HepG2 (cell line): ENCODE results near the gene RBM12. TPM values are rescaled to one million over a fixed set of nuclear protein-coding genes. Genes with fewer than 3 reads are reported as not detected.

Experiments used
- ATAC-seq: fragments of 200-7000 bp; cut with Tn5 transposase; 3 replicates; pipeline ENCODE4 v1.9.1; 2020; ENCODE audit warnings: mild to moderate bottlenecking, moderate library complexity
- BruUV-seq: library from RNA; stranded (reverse); fragments of 400-500 nt; replicated peaks from 2 replicates; lab custom pipeline; 2021; lab: Mats Ljungman, UMichigan
- CTCF ChIA-PET: fragments of 300-600 bp; formaldehyde crosslinking; extraction: SDS; loops from one replicate; lab custom pipeline; 2021; ENCODE audit warnings: low total read pairs, inconsistent platforms, low intra/inter-chr PET ratio; lab: Yijun Ruan, JAX
- POLR2A ChIA-PET: fragments of 350-600 bp; sonication (Branson Sonifier 250); formaldehyde crosslinking; loops from one replicate; lab custom pipeline; 2020; ENCODE audit warnings: antibody characterized with exemption, inconsistent platforms; lab: Yijun Ruan, JAX
- DNase-seq: peaks from one replicate; pipeline ENCODE4 v3.0.0-alpha.2; 2015; ENCODE audit warnings: low spot score
- FAIRE-seq: peaks from 3 replicates; lab custom pipeline; 2011; peaks lifted over from hg19 to GRCh38; lab: Jason Lieb, UNC
- H2AFZ ChIP-seq: one replicate; pipeline ENCODE4 v1.6.1; 2011; ENCODE audit warnings: low read length, inconsistent platforms
- H3K27ac ChIP-seq: fragments of 300-600 bp; 3 replicates; pipeline ENCODE4 v1.8.0; 2011; ENCODE audit warnings: mixed run types, mild to moderate bottlenecking, mixed read lengths, low read length, inconsistent platforms; ENCODE audit not compliant: insufficient read depth; ENCODE audit errors: extremely low read length
- H3K27me3 ChIP-seq, 2 experiments: fragments of 200-600 bp in 1 of 2; 2 replicates in 1 of 2; 3 replicates in 1 of 2; pipeline versions ENCODE4 v1.6.0 to v1.8.0; 2011; ENCODE audit warnings: low read length in 2 of 2, mild to moderate bottlenecking in 2 of 2, moderate library complexity in 2 of 2, inconsistent platforms in 1 of 2; ENCODE audit not compliant: insufficient read depth in 2 of 2, control insufficient read depth in 1 of 2
- H3K36me3 ChIP-seq, 2 experiments: fragments of 200-600 bp in 1 of 2; replicated peaks in 1 of 2; 2 replicates in 1 of 2; 3 replicates in 1 of 2; pipeline versions ENCODE4 v1.5.1 to v1.8.0; 2011; ENCODE audit warnings: low read length in 2 of 2, inconsistent platforms in 1 of 2; ENCODE audit not compliant: insufficient read depth in 2 of 2, control insufficient read depth in 1 of 2
- H3K4me1 ChIP-seq: 2 replicates; pipeline ENCODE4 v1.5.1; 2012; ENCODE audit warnings: low read length, inconsistent platforms; ENCODE audit not compliant: insufficient read depth
- H3K4me2 ChIP-seq: 2 replicates; pipeline ENCODE4 v1.6.0; 2011; ENCODE audit warnings: low read depth, low read length, inconsistent platforms
- H3K4me3 ChIP-seq, 3 experiments: fragments of 200-600 bp in 1 of 3; sonication (generic), shearing (Covaris generic) in 1 of 3; replicated peaks in 1 of 3; 2 replicates each; pipeline ENCODE4 v1.5.1; 2011 to 2016; ENCODE audit warnings: low read length in 3 of 3, inconsistent platforms in 2 of 3, low read depth in 2 of 3, mild to moderate bottlenecking in 2 of 3, control low read depth in 1 of 3, mixed read lengths in 1 of 3; ENCODE audit not compliant: insufficient read depth in 1 of 3
- H3K79me2 ChIP-seq: one replicate; pipeline ENCODE4 v1.6.1; 2011; ENCODE audit warnings: low read length, inconsistent platforms; ENCODE audit not compliant: insufficient read depth
- H3K9ac ChIP-seq: 2 replicates; pipeline ENCODE4 v1.6.0; 2011; ENCODE audit warnings: mild to moderate bottlenecking, low read depth, low read length, inconsistent platforms; ENCODE audit not compliant: insufficient read depth
- H3K9me3 ChIP-seq: 2 replicates; pipeline ENCODE4 v1.5.1; 2012; ENCODE audit warnings: mild to moderate bottlenecking, low read length
- H4K20me1 ChIP-seq: 2 replicates; pipeline ENCODE4 v1.6.0; 2011; ENCODE audit warnings: inconsistent platforms, mild to moderate bottlenecking, low read length, moderate library complexity; ENCODE audit not compliant: insufficient read depth
- DMTF1 ChIP-seq: sonication (generic); formaldehyde crosslinking; IDR thresholded peaks from 2 replicates; pipeline ENCODE4 v1.4.0; 2020; ENCODE audit warnings: mild to moderate bottlenecking, missing genetic modification reagents
- ESRRA ChIP-seq: sonication (generic); formaldehyde crosslinking; IDR thresholded peaks from 2 replicates; pipeline ENCODE4 v1.5.1; 2020; ENCODE audit warnings: mild to moderate bottlenecking, low read depth, missing genetic modification reagents
- ISX ChIP-seq: sonication (generic); formaldehyde crosslinking; conservative IDR thresholded peaks from 2 replicates; pipeline ENCODE4 v1.5.0; 2020; ENCODE audit warnings: missing genetic modification reagents
- MED8 ChIP-seq: sonication (generic); formaldehyde crosslinking; IDR thresholded peaks from 2 replicates; pipeline ENCODE4 v1.8.1; 2023; ENCODE audit warnings: mild to moderate bottlenecking, missing genetic modification reagents; ENCODE audit not compliant: insufficient replicate concordance
- PRDM10 ChIP-seq: sonication (generic); formaldehyde crosslinking; IDR thresholded peaks from 2 replicates; pipeline ENCODE4 v1.4.0; 2020; ENCODE audit warnings: low read depth, missing genetic modification reagents
- SOX13 ChIP-seq, 3 experiments: fragments of 450-650 bp in 1 of 3; sonication (generic) in 1 of 3; formaldehyde crosslinking in 1 of 3; IDR thresholded peaks in 2 of 3; conservative IDR thresholded peaks in 1 of 3; 2 replicates each; pipeline versions ENCODE4 v1.5.0 to v1.6.1; 2016 to 2020; ENCODE audit warnings: antibody characterized with exemption in 1 of 3, mild to moderate bottlenecking in 1 of 3, missing compliant biosample characterization in 1 of 3, missing genetic modification reagents in 1 of 3, moderate library complexity in 1 of 3
- ZBTB25 ChIP-seq: IDR thresholded peaks from 2 replicates; pipeline ENCODE4 v1.6.1; 2018; ENCODE audit warnings: missing genetic modification reagents
- ZNF264 ChIP-seq: sonication (generic); formaldehyde crosslinking; IDR thresholded peaks from 2 replicates; pipeline ENCODE4 v1.4.0; 2020; ENCODE audit warnings: missing genetic modification reagents
- ZNF30 ChIP-seq: sonication (generic); formaldehyde crosslinking; IDR thresholded peaks from 2 replicates; pipeline ENCODE4 v1.5.0; 2020; ENCODE audit warnings: mild to moderate bottlenecking, missing genetic modification reagents
- ZNF343 ChIP-seq: sonication (generic); formaldehyde crosslinking; IDR thresholded peaks from 2 replicates; pipeline ENCODE4 v1.4.0; 2020; ENCODE audit warnings: mild to moderate bottlenecking, missing genetic modification reagents
- ZNF552 ChIP-seq: sonication (generic); formaldehyde crosslinking; IDR thresholded peaks from 2 replicates; pipeline ENCODE4 v1.9.0; 2022; ENCODE audit warnings: missing genetic modification reagents, mild to moderate bottlenecking, borderline replicate concordance
- ZNF674 ChIP-seq: sonication (generic); formaldehyde crosslinking; IDR thresholded peaks from 2 replicates; pipeline ENCODE4 v1.5.0; 2020; ENCODE audit warnings: low read depth, mild to moderate bottlenecking, missing genetic modification reagents
- ZNF678 ChIP-seq: sonication (generic); formaldehyde crosslinking; IDR thresholded peaks from 2 replicates; pipeline ENCODE4 v1.4.0; 2020; ENCODE audit warnings: mild to moderate bottlenecking, missing genetic modification reagents
- ZNF720 ChIP-seq: sonication (generic); formaldehyde crosslinking; IDR thresholded peaks from 2 replicates; pipeline ENCODE4 v1.4.0; 2020; ENCODE audit warnings: missing genetic modification reagents
- ZNF775 ChIP-seq: sonication (generic); formaldehyde crosslinking; IDR thresholded peaks from 2 replicates; pipeline ENCODE4 v1.4.0; 2020; ENCODE audit warnings: missing genetic modification reagents, mild to moderate bottlenecking, moderate library complexity, borderline replicate concordance
- WGBS: methylation state at CpG from one replicate; pipeline ENCODE4 v1.1.6; 2017; ENCODE audit warnings: low lambda C conversion rate; 5-methylcytosine and 5-hydroxymethylcytosine counted together
- in situ Hi-C: cut with HindIII; loops from 2 replicates; pipeline ENCODE4 v1.10.0; 2017; ENCODE audit warnings: low pct_unique_long_range_greater_than_20kb; ENCODE audit not compliant: extremely low pct_ligation_motif_present
- intact Hi-C: fragments of 100-400 bp; cut with micrococcal nuclease; formaldehyde crosslinking; loops from one replicate; pipeline ENCODE4 v1.10.0; 2022; ENCODE audit not compliant: unreplicated experiment
- polyA plus RNA-seq, 8 experiments: library from polyadenylated mRNA; depleted of rRNA in 3 of 8; stranded (reverse) in 7 of 8; unstranded in 1 of 8; fragments of >200 nt; fragmentation: Illumina TruSeq in 4 of 8; extraction: Trizol in 4 of 8; gene quantifications; 2 replicates each; pipeline versions ENCODE4 v1.2.1 to v1.2.3, GENCODE V29; 2011 to 2016; ENCODE audit warnings: low read depth in 4 of 8, missing spikeins in 1 of 8, mixed read lengths in 1 of 8; ENCODE audit not compliant: insufficient read depth in 1 of 8
- total RNA-seq, 5 experiments: library from RNA; depleted of rRNA; stranded (reverse); fragments of >200 nt; fragmentation: Illumina TruSeq; extraction: Trizol; gene quantifications; 2 replicates each; pipeline ENCODE4 v1.2.3, GENCODE V29; 2016; ENCODE audit warnings: low read depth in 1 of 5

Gene RBM12
- total and polyA plus RNA-seq, 2 of the 13 experiments (the other 11 are each of a cell fraction or from before 2014, with no cell fraction given) = 97.9 to 104 TPM

GRCh38 chr20:35600993-35601973, 63.4 kb downstream of the RBM12 start:
- H3K4me3 ChIP-seq = peak overlapping the region in 1 of 3 experiments; percentile 36; a peak in 1 of 6 replicates
- no peaks in the 10 kb centered on the region for H4K20me1 ChIP-seq
- BruUV-seq = no TSS peak
- intact Hi-C loops = no loop called here
- no peak overlapping the region for H3K27ac ChIP-seq
- no peaks in the 10 kb centered on the region for H3K9me3 ChIP-seq
- H3K4me1 ChIP-seq = peaks cover 26% of the 10 kb centered on the region
- CTCF ChIA-PET = interaction anchor here (1.1 kb wide), 1 partner anchor 283 kb away, joined by 4 read pairs; no protein-coding TSS in a partner anchor
- H2AFZ ChIP-seq = no peak overlapping the region
- H3K4me2 ChIP-seq = peak overlapping the region; percentile 38
- POLR2A ChIA-PET = interaction anchor here (0.6 to 1.0 kb wide), 3 partner anchors 18 to 146 kb away, joined by 3 read pairs; partner anchors contain the start of genes CEP250 and RBM39
- peak; percentile 35 for DNase-seq
- in situ Hi-C loops = loop anchor here (5.0 kb wide), 1 partner anchor 139 kb away; no protein-coding TSS in a partner anchor
- ATAC-seq = peak; percentile 41
- no peak overlapping the region for H3K9ac ChIP-seq
- no peaks in the 10 kb centered on the region for H3K79me2 ChIP-seq
- no peaks in the 10 kb centered on the region for H3K36me3 ChIP-seq
- FAIRE-seq = no peak
- H3K27me3 ChIP-seq = peaks cover 3 to 23% of the 10 kb centered on the region in 2 experiments; a peak in 4 of 5 replicates
- WGBS = 73% methylated on average over 88 of the region's 103 CpGs
- TF ChIP-seq ZNF343 (CRISPR knock-in tag) (peak; percentile 72; the same call in 1 of the 2 replicates), ZNF720 (CRISPR knock-in tag) (no peak), ZBTB25 (CRISPR knock-in tag) (no peak), ZNF30 (CRISPR knock-in tag) (no peak), ESRRA (CRISPR knock-in tag) (no peak), ZNF678 (CRISPR knock-in tag) (no peak), DMTF1 (CRISPR knock-in tag) (no peak), ZNF552 (CRISPR knock-in tag) (no peak), MED8 (CRISPR knock-in tag) (no peak), ZNF674 (CRISPR knock-in tag) (no peak), ZNF775 (CRISPR knock-in tag) (no peak), ZNF264 (CRISPR knock-in tag) (no peak), ISX (peak; percentile 63; the same call in 1 of the 2 replicates), SOX13 (IDR thresholded peaks at IDR 0.05) (no peak), SOX13 (CRISPR knock-in tag; conservative IDR thresholded peaks at IDR 0.05 in 1 of 2, IDR thresholded peaks at IDR 0.05 in 1 of 2) (no peak), PRDM10 (CRISPR knock-in tag) (no peak)
